WI38 (cell line): Measurements from ENCODE around the gene GAK.
"Not testable (repeated sequence)": the region's sequence is repeated elsewhere in the genome, so short reads cannot be mapped to it uniquely, and the experiment has no call there.

Experiments
- H3K4me3 ChIP-seq: 2 replicates; pipeline ENCODE4 v1.5.1; 2011; ENCODE audit warnings: low read depth, mild to moderate bottlenecking, control low read depth, low read length
- TF ChIP-seq, protein P1 (sequence below): IDR thresholded peaks from 2 replicates; pipeline ENCODE4 v1.5.1; 2012; ENCODE audit warnings: low read depth, mild to moderate bottlenecking, control low read depth, low read length

Gene GAK

DNA sequence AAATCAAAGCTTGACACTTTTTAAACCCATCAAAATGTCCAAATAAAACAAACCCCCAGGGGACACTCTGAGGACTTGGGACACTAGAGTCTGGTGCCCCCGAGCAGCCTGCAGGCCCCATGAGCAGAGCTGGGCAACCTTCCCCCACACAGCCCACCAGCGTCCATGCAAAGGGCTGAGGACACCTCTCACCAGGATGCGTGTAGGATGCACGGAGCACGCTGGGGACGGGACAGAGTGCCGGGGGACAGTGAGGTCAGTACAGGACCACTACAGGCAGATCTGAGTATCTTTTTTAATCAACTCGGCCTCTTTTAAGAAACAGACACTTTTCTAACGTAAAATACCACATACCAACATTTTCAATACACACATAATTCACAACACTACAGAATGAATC lies 6.9 kb downstream of the GAK start:
- TF ChIP-seq, protein P1, sequence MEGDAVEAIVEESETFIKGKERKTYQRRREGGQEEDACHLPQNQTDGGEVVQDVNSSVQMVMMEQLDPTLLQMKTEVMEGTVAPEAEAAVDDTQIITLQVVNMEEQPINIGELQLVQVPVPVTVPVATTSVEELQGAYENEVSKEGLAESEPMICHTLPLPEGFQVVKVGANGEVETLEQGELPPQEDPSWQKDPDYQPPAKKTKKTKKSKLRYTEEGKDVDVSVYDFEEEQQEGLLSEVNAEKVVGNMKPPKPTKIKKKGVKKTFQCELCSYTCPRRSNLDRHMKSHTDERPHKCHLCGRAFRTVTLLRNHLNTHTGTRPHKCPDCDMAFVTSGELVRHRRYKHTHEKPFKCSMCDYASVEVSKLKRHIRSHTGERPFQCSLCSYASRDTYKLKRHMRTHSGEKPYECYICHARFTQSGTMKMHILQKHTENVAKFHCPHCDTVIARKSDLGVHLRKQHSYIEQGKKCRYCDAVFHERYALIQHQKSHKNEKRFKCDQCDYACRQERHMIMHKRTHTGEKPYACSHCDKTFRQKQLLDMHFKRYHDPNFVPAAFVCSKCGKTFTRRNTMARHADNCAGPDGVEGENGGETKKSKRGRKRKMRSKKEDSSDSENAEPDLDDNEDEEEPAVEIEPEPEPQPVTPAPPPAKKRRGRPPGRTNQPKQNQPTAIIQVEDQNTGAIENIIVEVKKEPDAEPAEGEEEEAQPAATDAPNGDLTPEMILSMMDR = no peak
- H3K4me3 ChIP-seq = no peak overlapping the region

GRCh38 chr4:924107-925096 lies 7.7 kb downstream of the GAK start:
- TF ChIP-seq, protein P1 = no peak
- no peak overlapping the region for H3K4me3 ChIP-seq

DNA sequence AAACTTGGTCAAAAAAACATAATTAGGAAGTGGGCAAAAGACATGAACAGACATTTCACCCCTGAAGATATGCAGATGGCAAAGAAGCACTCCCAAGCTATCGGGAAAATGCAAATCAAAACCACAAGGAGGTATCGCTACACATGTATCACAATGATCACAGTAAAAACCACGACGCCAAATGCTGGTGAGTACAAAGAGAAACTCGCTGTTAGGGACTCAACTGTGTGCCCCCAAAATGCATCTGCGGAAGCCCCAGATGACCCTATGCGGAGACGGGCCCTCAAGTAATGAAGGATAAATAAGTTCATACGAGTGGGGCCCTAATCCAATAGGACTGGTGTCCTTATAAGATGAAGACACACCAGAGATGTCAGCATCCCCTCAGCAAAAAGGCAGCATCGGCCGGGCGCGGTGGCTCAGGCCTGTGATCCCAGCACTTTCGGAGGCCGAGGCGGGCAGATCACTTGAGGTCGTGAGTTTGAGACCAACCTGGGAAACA lies 10.2 kb downstream of the GAK start:
- TF ChIP-seq, protein P1 = no peak
- no peak overlapping the region for H3K4me3 ChIP-seq

GRCh38 chr4:919004-919680 lies 13.0 kb downstream of the GAK start:
- not testable (repeated sequence) for H3K4me3 ChIP-seq

DNA sequence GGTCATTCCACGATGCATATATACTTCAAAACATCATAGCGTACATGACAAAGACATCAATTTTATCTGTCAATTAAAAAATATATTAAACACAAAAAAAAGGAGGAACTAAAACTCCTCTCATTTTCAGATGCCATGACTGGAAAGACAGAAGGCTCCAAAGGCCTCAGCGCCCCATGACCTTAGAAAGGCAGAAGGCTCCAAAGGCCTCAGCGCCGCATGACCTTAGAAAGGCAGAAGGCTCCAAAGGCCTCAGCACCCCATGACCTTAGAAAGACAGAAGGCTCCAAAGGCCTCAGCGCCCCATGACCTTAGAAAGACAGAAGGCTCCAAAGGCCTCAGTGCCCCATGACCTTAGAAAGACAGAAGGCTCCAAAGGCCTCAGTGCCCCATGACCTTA lies 13.5 kb downstream of the GAK start:
- not testable (repeated sequence) for H3K4me3 ChIP-seq

GRCh38 chr4:917992-918391 lies 14.1 kb downstream of the GAK start:
- TF ChIP-seq, protein P1 = no peak

DNA sequence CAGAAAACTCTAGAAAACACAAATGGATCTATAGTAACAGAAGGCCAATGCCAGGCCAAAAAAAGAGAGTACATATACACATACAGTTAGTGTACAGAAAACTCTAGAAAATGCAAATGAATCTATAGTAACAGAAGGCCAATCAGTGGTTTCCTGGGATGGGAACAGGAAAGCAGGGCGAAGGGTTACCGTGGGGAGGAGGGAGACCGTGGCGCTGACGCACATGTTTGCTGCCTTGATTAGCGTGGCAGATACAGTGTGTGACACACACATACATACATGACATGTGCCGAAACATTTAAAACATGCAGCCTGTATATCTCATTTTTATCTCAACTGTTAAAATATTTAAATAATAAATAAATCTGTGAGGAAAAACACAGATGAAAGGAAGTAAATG lies 14.7 kb downstream of the GAK start:
- TF ChIP-seq, protein P1 = no peak
- no peak overlapping the region for H3K4me3 ChIP-seq

More at GRCh38 chr4:917992-918391, 14.1 kb downstream of the GAK start:
- no peak overlapping the region for H3K4me3 ChIP-seq

- no peak overlapping the region for H3K4me3 ChIP-seq
- TF ChIP-seq, protein P1 = no peak
Observed at GRCh38 chr4:915595-915994, 16.5 kb downstream of the GAK start.
